HG02981 (cell line): Measurements from ENCODE around the gene PLK3.

Experiments used
- ATAC-seq: cut with Tn5 transposase; IDR thresholded peaks from one replicate; pipeline ENCODE4 v1.9.1; 2021; ENCODE audit warnings: mild to moderate bottlenecking, moderate library complexity; ENCODE audit not compliant: unreplicated experiment

The PLK3 gene

GRCh38 chr1:44853201-44853600, 53.0 kb downstream of the PLK3 start:
- ATAC-seq: no peak

GRCh38 chr1:44854970-44855369, 54.8 kb downstream of the PLK3 start:
- no peak for ATAC-seq
